ENCODE measurements around the gene DAZ4.
"Not testable (repeated sequence)": the region's sequence is repeated elsewhere in the genome, so short reads cannot be mapped to it uniquely, and the experiment has no call there.

DNA sequence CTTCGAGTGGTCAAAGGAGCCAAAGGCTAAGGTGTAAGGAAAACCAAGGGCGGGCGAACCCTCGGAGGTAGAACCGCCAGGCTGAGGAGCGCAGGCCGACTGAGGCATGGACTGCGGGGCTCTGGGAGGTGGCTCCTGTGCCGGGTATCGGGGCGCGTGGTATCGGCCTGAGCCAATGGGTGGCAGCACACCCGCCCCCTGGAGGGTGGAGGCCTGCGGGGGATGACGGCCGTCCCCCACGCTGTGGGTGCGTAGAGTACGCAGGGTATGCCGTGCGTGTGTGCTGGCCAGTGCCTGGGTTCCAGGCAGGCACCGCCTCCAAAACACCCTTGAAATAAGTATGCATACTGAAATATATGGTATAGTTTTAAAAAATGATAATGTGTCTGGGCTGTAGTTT, 20.4 kb upstream of the DAZ4 start, which contains the start of gene DAZ3:
- TF ChIP-seq, protein P1, sequence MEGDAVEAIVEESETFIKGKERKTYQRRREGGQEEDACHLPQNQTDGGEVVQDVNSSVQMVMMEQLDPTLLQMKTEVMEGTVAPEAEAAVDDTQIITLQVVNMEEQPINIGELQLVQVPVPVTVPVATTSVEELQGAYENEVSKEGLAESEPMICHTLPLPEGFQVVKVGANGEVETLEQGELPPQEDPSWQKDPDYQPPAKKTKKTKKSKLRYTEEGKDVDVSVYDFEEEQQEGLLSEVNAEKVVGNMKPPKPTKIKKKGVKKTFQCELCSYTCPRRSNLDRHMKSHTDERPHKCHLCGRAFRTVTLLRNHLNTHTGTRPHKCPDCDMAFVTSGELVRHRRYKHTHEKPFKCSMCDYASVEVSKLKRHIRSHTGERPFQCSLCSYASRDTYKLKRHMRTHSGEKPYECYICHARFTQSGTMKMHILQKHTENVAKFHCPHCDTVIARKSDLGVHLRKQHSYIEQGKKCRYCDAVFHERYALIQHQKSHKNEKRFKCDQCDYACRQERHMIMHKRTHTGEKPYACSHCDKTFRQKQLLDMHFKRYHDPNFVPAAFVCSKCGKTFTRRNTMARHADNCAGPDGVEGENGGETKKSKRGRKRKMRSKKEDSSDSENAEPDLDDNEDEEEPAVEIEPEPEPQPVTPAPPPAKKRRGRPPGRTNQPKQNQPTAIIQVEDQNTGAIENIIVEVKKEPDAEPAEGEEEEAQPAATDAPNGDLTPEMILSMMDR (IDR thresholded peaks at IDR 0.05): not testable (repeated sequence)
- TF ChIP-seq POLR2A (IDR thresholded peaks at IDR 0.05): not testable (repeated sequence)
